Measurements from ENCODE around the gene DAGLA.

DAGLA gene

DNA sequence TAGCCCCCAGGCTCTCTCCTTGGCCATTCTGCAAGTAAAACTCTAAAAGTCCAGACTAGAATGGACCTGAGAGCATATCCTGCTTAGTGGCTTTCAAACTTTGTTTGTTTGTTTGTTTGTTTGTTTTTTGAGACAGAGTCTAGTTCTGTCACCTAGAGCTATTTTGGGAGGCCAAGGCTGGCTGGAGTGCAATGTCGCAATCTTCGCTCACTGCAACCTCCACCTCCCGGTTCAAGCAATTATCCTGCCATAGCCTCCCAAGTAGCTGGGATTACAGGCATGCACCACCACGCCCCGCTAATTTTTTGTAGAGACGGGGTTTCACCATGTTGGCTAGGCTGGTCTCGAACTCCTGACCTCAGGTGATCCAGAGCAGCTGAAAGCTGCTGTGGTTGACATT lies 28.9 kb downstream of the DAGLA start:
- intact Hi-C loops (cut with DNase I; ENCODE audit: low total_unique reads), result no loop called here
- Histone ChIP-seq H3K36me3 (no peaks in the 10 kb centered on the region), H3K4me1 (no peaks in the 10 kb centered on the region), H3K27ac (no peak overlapping the region), H3K27me3 (peaks cover 0 to 6% of the 10 kb centered on the region in 2 donors), H3K9me3 (no peaks in the 10 kb centered on the region), H3K4me3 (no peak overlapping the region)
- DNase-seq, result no peak
- TF ChIP-seq CTCF (IDR thresholded peaks at IDR 0.05), result no peak

GRCh38 chr11:61709572-61709971 lies 29.4 kb downstream of the DAGLA start:
- Histone ChIP-seq H3K4me3 (no peak overlapping the region), H3K27ac (no peak overlapping the region), H3K4me1 (no peaks in the 10 kb centered on the region), H3K9me3 (no peaks in the 10 kb centered on the region), H3K36me3 (no peaks in the 10 kb centered on the region), H3K27me3 (peaks cover 0 to 6% of the 10 kb centered on the region in 2 donors)
- no peak for TF ChIP-seq CTCF (IDR thresholded peaks at IDR 0.05)
- intact Hi-C loops (cut with DNase I; ENCODE audit: low total_unique reads), result no loop called here
- no peak for DNase-seq

DNA sequence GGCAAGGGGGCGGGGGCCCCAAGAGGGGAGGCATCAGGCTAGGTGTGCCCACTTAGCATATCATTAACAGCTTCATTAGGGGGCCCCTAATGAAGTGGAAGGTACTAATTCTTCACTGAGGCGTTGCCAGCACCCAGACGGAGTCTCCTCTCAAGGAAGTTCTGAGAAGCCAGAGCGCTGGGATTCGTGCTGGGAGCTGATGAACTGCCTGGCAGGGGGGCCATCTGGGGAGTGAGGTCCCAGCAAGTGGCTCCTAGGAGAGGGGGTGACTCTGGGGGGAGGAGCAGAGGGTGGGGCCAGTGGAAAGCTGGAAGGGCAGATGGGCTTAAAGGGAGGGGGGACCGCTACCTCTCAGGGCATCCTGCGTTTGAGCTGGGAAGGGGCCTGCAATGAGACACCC lies 29.8 kb downstream of the DAGLA start:
- no peaks in the 10 kb centered on the region for H3K9me3 ChIP-seq
- H3K36me3 ChIP-seq, result no peaks in the 10 kb centered on the region
- H3K4me1 ChIP-seq, result no peaks in the 10 kb centered on the region
- H3K27me3 ChIP-seq, result peaks cover 0 to 6% of the 10 kb centered on the region in 2 donors
- no peak overlapping the region for H3K27ac ChIP-seq
- no peak overlapping the region for H3K4me3 ChIP-seq
- TF ChIP-seq CTCF (IDR thresholded peaks at IDR 0.05), result no peak
- intact Hi-C loops (cut with DNase I; ENCODE audit: low total_unique reads), result no loop called here
- DNase-seq, result no peak

- Histone ChIP-seq H3K27ac (no peak overlapping the region), H3K36me3 (no peaks in the 10 kb centered on the region), H3K27me3 (peaks cover 0 to 9% of the 10 kb centered on the region in 2 donors), H3K4me3 (no peak overlapping the region), H3K9me3 (no peaks in the 10 kb centered on the region), H3K4me1 (no peaks in the 10 kb centered on the region)
- TF ChIP-seq CTCF (IDR thresholded peaks at IDR 0.05), result no peak
- DNase-seq, result no peak
- intact Hi-C loops (cut with DNase I; ENCODE audit: low total_unique reads), result no loop called here
Observed at GRCh38 chr11:61711037-61711436, 30.8 kb downstream of the DAGLA start.

- no peaks in the 10 kb centered on the region for H3K4me1 ChIP-seq
- TF ChIP-seq CTCF (IDR thresholded peaks at IDR 0.05), result no peak
- H3K27ac ChIP-seq, result no peak overlapping the region
- H3K9me3 ChIP-seq, result no peaks in the 10 kb centered on the region
- DNase-seq, result no peak
- no peak overlapping the region for H3K4me3 ChIP-seq
- intact Hi-C loops (cut with DNase I; ENCODE audit: low total_unique reads), result no loop called here
- no peaks in the 10 kb centered on the region for H3K36me3 ChIP-seq
- peaks cover 0 to 9% of the 10 kb centered on the region in 2 donors for H3K27me3 ChIP-seq
Observed at GRCh38 chr11:61711498-61711897, 31.3 kb downstream of the DAGLA start.

DNA sequence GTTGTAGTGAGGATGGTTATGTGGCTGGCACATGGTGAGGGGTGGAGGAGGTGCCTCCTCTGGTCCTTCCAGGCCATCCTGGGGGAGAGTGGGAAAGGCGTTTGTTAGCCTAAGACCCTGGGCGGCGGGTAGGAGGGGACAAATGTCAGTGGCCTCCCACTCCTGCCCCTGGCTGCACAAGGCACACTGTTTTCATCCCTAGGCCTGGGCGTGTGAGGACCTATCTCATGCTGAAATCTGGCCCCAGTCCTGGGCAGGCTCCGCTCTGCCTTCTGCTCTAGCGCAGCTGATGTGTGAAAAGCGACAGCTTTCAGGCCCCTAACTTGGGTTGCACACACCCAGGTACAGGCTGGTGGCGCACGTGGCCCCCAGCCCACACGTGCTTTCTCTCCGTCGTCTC lies 32.1 kb downstream of the DAGLA start:
- no peak for TF ChIP-seq CTCF (IDR thresholded peaks at IDR 0.05)
- DNase-seq, result no peak
- Histone ChIP-seq H3K27me3 (peaks cover 0 to 11% of the 10 kb centered on the region in 2 donors), H3K4me3 (no peak overlapping the region), H3K27ac (no peak overlapping the region), H3K9me3 (no peaks in the 10 kb centered on the region), H3K4me1 (peaks cover 0 to 4% (median 0%) of the 10 kb centered on the region in 4 donors), H3K36me3 (no peaks in the 10 kb centered on the region)
- intact Hi-C loops (cut with DNase I; ENCODE audit: low total_unique reads), result no loop called here

Data from tibial artery (tissue), 4 donors.